Superior temporal gyrus (tissue), 1 donor: ENCODE results near the gene UNC5C.

Experiments used
- DNase-seq: peaks from one replicate; pipeline ENCODE4 v3.0.0-alpha.2; 2016; ENCODE audit errors: extremely low spot score

UNC5C gene

GRCh38 chr4:95402299-95402698, 146.5 kb downstream of the UNC5C start:
- DNase-seq = no peak

- DNase-seq = no peak
These were observed 150.6 kb downstream of the UNC5C start for GRCh38 chr4:95398217-95398616.

- DNase-seq = no peak
These were observed 153.9 kb downstream of the UNC5C start for GRCh38 chr4:95394752-95395306.

GRCh38 chr4:95393821-95394220, 155.0 kb downstream of the UNC5C start:
- DNase-seq = no peak

- no peak for DNase-seq
These were observed 159.9 kb downstream of the UNC5C start for GRCh38 chr4:95388911-95389310.

GRCh38 chr4:95387719-95388118, 161.1 kb downstream of the UNC5C start:
- DNase-seq = no peak

GRCh38 chr4:95386410-95386809, 162.4 kb downstream of the UNC5C start:
- no peak for DNase-seq

GRCh38 chr4:95381843-95382580, 166.8 kb downstream of the UNC5C start:
- DNase-seq = no peak

- DNase-seq = no peak
These were observed 169.1 kb downstream of the UNC5C start for GRCh38 chr4:95379633-95380032.

- DNase-seq = no peak
These were observed 171.3 kb downstream of the UNC5C start for GRCh38 chr4:95377366-95377900.

GRCh38 chr4:95371476-95372224, 177.1 kb downstream of the UNC5C start:
- DNase-seq = no peak

- DNase-seq = peak; percentile 47
These were observed 180.9 kb downstream of the UNC5C start for GRCh38 chr4:95367824-95368223.

GRCh38 chr4:95363966-95364365, 184.8 kb downstream of the UNC5C start:
- DNase-seq = peak; percentile 71

GRCh38 chr4:95363559-95363925, 185.2 kb downstream of the UNC5C start:
- DNase-seq = peak; percentile 71

- DNase-seq = peak; percentile 77
These were observed 185.7 kb downstream of the UNC5C start for GRCh38 chr4:95362906-95363558.

- peak; percentile 49 for DNase-seq
These were observed 186.7 kb downstream of the UNC5C start for GRCh38 chr4:95362066-95362465.

- peak; percentile 63 for DNase-seq
These were observed 187.1 kb downstream of the UNC5C start for GRCh38 chr4:95361696-95361965.

- DNase-seq = peak; percentile 70
These were observed 187.7 kb downstream of the UNC5C start for GRCh38 chr4:95360906-95361695.

GRCh38 chr4:95360256-95360903, 188.4 kb downstream of the UNC5C start:
- peak; percentile 71 for DNase-seq

GRCh38 chr4:95358421-95358820, 190.4 kb downstream of the UNC5C start:
- no peak for DNase-seq

- DNase-seq = no peak
These were observed 193.8 kb downstream of the UNC5C start for GRCh38 chr4:95355021-95355420.
